Fibroblast of the aortic adventitia (primary cell): ENCODE data around the gene FGFR3. TPM values are rescaled to one million over a fixed set of nuclear protein-coding genes. Genes with fewer than 3 reads are reported as not detected.

ENCODE experiments used
- DNase-seq: peaks from one replicate; pipeline ENCODE4 v3.0.0-alpha.2; 2010; ENCODE audit warnings: low read depth
- H3K4me3 ChIP-seq: 2 replicates; pipeline ENCODE4 v1.5.1; 2011; ENCODE audit warnings: low read depth, mild to moderate bottlenecking, control low read depth, low read length, moderate library complexity
- total RNA-seq: library from RNA; depleted of rRNA; stranded (reverse); fragments of >200 nt; gene quantifications from 2 replicates; pipeline ENCODE4 v1.2.3, GENCODE V29; 2012; ENCODE audit warnings: low replicate concordance
- TF ChIP-seq, protein P1 (sequence below): IDR thresholded peaks from 2 replicates; pipeline ENCODE4 v1.5.1; 2011; ENCODE audit warnings: mild to moderate bottlenecking, low read length, control low read depth, inconsistent platforms; ENCODE audit not compliant: insufficient read depth

Gene FGFR3
- total RNA-seq, 1 donor, result 0.45 TPM

DNA sequence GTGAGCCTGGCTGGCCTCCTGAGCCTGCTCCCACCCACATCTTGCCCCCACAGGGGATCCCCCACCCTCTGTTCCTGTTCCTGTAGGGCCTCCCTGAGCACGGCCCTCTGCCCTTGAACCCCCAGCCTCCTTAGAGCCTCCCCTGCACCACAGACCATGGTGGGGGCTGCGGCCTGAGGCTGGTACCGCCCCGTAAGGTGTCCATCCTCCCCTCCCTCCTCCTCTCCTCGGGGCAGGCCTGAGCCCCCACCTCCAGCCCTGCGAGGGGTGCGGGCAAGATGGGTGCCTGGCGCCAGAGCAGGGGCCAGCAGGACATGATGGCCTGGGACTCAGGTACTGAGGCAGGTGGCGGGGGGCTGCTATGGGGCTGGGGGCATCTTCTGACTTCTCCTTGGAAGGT, 28.4 kb upstream of the FGFR3 start:
- TF ChIP-seq, protein P1, sequence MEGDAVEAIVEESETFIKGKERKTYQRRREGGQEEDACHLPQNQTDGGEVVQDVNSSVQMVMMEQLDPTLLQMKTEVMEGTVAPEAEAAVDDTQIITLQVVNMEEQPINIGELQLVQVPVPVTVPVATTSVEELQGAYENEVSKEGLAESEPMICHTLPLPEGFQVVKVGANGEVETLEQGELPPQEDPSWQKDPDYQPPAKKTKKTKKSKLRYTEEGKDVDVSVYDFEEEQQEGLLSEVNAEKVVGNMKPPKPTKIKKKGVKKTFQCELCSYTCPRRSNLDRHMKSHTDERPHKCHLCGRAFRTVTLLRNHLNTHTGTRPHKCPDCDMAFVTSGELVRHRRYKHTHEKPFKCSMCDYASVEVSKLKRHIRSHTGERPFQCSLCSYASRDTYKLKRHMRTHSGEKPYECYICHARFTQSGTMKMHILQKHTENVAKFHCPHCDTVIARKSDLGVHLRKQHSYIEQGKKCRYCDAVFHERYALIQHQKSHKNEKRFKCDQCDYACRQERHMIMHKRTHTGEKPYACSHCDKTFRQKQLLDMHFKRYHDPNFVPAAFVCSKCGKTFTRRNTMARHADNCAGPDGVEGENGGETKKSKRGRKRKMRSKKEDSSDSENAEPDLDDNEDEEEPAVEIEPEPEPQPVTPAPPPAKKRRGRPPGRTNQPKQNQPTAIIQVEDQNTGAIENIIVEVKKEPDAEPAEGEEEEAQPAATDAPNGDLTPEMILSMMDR, result no peak
- DNase-seq, result no peak
- no peak overlapping the region for H3K4me3 ChIP-seq

DNA sequence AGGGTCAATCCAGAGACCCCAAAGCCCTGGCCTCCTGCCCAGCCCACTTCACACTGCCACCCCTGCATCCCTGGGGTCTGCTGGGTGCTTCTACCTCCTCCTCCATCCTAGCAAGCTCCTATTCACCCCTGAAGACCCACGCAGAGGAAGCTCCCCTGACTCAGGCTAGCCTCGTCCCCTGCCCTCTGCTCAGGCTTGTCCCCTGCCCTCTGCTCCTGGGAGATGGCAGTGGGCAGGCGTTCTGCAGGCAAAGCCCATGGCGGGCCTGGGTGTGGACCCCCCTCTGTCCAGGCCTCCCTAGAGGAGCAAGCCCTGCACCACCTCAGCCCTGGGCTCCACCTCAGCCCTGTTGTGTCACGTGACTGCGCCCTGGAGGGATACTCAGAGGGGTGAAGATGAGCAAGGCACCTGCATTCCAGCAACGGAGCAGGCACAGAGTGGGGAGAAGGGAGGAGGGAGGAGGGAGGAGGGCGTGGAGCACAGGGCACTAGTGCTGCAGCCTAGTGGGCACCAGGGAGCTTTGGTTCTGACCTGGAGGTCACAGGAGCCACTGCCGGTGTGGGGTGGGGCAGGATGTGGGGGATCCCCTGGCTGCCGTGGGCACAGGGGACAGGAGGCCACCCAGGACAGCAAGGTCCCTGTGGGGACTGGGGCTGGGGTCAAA, 27.6 kb upstream of the FGFR3 start:
- DNase-seq, result no peak
- no peak overlapping the region for H3K4me3 ChIP-seq
- TF ChIP-seq, protein P1, result no peak

DNA sequence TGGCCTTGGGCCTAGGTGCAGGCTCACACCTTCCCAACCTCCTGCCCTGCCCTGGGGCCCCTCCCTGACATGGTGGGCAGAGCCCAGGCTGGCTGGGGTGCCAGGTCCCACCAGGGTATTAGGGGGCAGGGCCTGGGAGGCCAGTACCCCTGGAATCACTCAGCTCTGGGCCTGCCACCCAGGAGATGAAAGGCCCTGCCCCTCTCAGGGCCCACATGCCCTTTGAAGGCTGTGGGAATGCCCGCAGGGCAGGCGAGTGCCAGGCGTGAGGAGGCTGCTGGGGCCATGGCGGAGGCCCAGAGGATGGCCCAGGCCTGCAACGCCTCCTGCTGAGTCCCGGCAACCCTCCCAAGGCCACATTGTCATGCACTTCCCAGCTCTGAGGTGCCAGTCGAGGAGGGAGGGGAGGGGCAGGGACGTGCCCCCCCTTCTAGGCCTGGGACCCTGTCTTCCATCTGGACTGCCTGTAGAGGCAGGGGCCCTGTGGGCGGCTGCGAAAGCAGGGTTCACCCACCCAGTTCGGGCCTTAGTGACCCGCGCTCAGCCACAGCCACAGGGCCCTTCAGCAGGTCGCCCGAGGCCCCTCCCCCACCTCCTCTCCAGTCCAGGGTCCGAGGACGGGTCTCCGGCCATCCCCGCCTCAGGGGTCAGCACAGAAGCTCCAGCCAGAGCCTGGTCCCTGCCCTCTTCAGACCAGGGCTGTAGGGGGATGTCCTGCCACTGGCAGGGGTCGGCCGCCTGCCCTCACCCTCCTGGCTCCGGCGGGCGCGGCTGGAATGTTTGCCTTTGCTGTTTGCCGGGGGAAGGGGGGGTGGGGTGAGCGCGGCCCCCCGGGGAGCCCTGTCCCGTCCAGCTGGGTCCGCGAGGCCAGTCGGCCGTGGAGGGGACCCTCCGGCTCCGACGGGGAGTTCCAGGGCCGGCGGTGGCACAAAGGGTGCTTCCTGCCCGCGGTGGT, 26.7 kb upstream of the FGFR3 start:
- TF ChIP-seq, protein P1, result no peak
- no peak overlapping the region for H3K4me3 ChIP-seq
- DNase-seq, result no peak

DNA sequence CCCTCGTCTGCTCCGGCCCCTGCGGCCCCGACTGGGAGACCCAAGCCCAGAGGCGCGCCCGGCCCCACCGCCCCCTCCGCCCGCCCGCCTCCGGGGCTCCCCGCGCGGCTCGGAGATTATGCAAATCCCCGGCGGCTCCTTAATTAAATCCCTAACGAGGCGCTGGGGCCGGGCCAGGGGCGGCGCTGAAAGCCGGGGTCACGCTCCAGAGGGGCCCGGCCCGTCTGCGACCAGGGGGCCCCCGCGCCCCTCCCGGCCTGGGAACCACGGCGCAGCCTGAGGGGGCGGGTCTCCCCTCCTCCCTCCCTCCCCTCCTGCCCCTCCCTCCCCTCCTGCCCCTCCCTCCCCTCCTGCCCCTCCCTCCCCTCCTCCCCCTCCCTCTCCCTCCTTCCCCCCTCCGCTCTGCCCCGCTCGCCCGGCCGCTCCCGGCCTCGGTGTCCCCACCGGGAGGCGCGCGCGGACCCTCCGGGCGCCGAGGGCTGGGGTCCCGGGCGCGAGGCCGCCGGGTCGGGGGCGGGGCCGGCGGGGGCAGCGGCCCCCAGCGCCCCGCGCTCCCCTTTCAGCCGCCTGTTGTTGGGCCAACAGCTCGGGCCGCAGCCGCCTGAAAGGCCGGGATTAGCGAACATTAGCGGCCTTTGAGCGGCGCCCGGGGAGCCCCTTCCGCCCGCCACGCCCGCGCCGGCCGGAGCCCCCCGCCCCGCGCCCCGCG, 25.9 kb upstream of the FGFR3 start:
- peak; percentile 16 for DNase-seq
- TF ChIP-seq, protein P1, result no peak
- H3K4me3 ChIP-seq, result peak overlapping the region; percentile 46

DNA sequence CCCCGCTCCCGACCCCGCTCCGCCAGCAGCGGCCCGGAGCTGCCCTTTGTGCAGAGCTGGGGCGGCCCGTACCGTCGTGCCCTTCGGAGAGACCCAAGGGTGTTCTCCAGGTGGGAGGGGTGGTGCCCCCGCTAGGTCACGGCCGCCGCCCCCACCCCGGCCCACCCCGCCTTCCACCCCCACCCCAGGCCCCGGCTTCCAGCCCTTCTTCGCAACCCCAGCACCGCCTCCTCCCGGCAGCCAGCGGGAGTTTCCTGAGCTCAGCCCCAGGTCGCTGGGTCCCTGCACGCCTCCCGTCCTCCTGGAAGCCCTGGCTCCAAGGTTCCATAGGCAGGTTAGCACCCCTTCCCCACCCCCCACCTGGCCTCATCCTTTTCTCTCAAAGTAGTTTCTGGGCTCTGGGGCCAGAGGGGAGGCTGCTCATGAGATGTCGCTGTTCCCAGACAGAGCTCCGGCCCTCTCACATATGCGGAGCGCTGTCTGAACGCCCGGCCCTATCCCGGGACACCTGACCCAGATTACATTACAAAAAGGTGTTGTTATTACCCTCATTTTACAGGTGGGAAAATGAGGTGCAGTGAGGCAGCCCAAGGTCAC, 25.2 kb upstream of the FGFR3 start:
- TF ChIP-seq, protein P1, result peak; percentile 58
- DNase-seq, result peak; percentile 14
- peak overlapping the region; percentile 46 for H3K4me3 ChIP-seq

DNA sequence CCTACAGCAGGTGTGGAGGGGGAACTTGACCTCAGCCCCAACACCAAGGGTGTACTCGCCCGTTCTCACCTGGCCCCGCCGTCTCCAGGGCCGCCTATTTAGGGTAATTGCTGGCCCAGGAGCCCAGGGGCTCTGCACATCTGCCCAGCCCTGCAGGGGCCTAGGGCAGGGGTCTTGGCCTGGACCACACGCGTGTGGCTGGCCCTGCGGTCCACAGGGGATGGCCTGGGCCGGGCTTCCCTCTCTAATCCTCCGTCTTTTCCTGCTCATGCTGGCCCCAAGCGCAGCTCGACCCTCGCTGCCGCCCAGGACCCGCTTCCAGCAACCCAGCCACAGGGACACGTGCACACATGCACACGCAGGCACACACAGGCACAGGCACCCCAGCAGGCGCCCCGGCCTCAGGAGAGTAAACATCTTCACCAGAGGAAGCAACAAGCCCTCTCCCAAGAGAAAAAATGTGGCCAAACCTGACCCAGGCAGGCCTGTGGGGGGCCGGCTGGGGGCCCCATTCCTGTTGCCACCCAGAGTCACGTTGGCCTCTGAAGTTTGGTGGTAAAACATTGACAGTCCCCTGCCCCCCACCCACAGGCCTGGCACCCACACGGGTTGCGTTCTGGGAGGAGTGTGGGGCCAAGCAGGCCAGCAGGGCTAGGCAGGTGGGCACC, 24.6 kb upstream of the FGFR3 start:
- TF ChIP-seq, protein P1, result no peak
- H3K4me3 ChIP-seq, result no peak overlapping the region
- DNase-seq, result no peak
